ENCODE results near the gene ZDHHC7.

DNA sequence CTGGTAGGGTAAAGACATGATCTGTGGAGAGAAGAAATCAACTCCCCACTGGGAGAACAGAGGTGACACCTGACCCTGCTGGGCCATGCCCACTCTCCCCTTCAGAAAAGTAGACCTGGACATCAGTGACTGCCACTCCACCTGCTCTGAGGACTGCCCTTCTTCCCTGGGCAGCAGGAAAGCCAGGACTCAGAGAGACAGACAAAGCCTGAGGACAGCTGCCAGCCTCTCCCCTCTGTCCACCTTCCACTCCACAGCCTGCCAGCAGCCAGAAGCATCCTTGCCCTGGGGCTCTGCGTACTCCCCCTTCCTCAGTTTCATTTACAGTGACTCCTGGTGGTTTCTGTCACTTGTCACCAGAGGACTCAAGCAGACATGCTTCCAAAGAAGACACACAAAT is 24.5 kb downstream of the ZDHHC7 start:
- TF ChIP-seq, protein P1, sequence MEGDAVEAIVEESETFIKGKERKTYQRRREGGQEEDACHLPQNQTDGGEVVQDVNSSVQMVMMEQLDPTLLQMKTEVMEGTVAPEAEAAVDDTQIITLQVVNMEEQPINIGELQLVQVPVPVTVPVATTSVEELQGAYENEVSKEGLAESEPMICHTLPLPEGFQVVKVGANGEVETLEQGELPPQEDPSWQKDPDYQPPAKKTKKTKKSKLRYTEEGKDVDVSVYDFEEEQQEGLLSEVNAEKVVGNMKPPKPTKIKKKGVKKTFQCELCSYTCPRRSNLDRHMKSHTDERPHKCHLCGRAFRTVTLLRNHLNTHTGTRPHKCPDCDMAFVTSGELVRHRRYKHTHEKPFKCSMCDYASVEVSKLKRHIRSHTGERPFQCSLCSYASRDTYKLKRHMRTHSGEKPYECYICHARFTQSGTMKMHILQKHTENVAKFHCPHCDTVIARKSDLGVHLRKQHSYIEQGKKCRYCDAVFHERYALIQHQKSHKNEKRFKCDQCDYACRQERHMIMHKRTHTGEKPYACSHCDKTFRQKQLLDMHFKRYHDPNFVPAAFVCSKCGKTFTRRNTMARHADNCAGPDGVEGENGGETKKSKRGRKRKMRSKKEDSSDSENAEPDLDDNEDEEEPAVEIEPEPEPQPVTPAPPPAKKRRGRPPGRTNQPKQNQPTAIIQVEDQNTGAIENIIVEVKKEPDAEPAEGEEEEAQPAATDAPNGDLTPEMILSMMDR (conservative IDR thresholded peaks at IDR 0.05; ENCODE audit: low read length) = no peak
- TF ChIP-seq EZH2phosphoT487 (IDR thresholded peaks at IDR 0.05; ENCODE audit: borderline replicate concordance, low read depth, low read length) = no peak
